Tibial nerve (tissue), 3 donors: ENCODE measurements around the gene COL4A3.

Experiments
- CTCF ChIP-seq, 5 experiments: fragments of 200-600 bp in 3 of 5; fragments of 450-650 bp in 2 of 5; sonication (generic) in 3 of 5; IDR thresholded peaks; one replicate each; pipeline ENCODE4 v1.5.1; 2016 to 2019; ENCODE audit warnings: antibody characterized with exemption in 5 of 5, mild to moderate bottlenecking in 3 of 5, moderate library complexity in 2 of 5
- POLR2A ChIP-seq, 2 donors: fragments of 450-650 bp; IDR thresholded peaks; one replicate each; pipeline ENCODE4 v1.6.1; 2017; ENCODE audit warnings: antibody characterized with exemption in 2 of 2, mild to moderate bottlenecking in 2 of 2, moderate library complexity in 2 of 2

DNA sequence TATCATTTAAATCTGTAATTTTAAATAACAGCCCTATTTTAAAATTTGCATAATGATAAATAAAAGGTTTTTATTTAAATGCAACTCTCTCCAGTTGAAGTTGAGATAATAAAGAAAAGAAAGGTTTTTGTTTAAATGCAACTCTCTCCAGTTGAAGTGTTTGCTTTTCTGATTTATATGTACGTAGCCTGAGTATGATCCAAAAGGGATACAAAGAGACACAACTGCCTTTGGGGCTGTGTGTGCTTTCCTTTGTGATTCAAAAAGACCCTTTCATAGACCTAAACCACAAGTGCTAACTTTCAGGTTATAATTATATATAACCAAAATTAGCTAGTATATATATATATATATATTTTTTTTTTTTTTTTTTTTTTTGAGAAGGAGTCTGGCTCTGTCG lies 84.5 kb downstream of the COL4A3 start:
- no peak for TF ChIP-seq CTCF (IDR thresholded peaks at IDR 0.05)
- no peak for TF ChIP-seq POLR2A (IDR thresholded peaks at IDR 0.05)
